Left ventricle myocardium inferior (tissue), 1 donor: Measurements from ENCODE around the gene TBC1D4. TPM values are rescaled to one million over a fixed set of nuclear protein-coding genes. Genes with fewer than 3 reads are reported as not detected.
A peak's percentile ranks its signal among the peaks of the same experiment; 100 is the strongest.

Source experiments
- DNase-seq: peaks from one replicate; pipeline ENCODE4 v3.0.0-alpha.2; 2020
- H3K27ac ChIP-seq: fragments of 200-600 bp; replicated peaks from 2 replicates; pipeline ENCODE4 v1.8.0; 2021
- H3K27me3 ChIP-seq: fragments of 200-600 bp; 2 replicates; pipeline ENCODE4 v1.8.0; 2021; ENCODE audit warnings: low read depth
- H3K36me3 ChIP-seq: fragments of 200-600 bp; 2 replicates; pipeline ENCODE4 v1.8.0; 2021
- H3K4me1 ChIP-seq: fragments of 200-600 bp; 2 replicates; pipeline ENCODE4 v1.8.0; 2021
- H3K4me3 ChIP-seq: fragments of 200-600 bp; 2 replicates; pipeline ENCODE4 v1.8.0; 2021; ENCODE audit warnings: mild to moderate bottlenecking, moderate library complexity
- H3K9me3 ChIP-seq: fragments of 200-600 bp; replicated peaks from 2 replicates; pipeline ENCODE4 v1.8.0; 2021
- CTCF ChIP-seq: fragments of 200-600 bp; IDR thresholded peaks from 2 replicates; pipeline ENCODE4 v1.8.0; 2021; ENCODE audit warnings: antibody characterized with exemption, mild to moderate bottlenecking, borderline replicate concordance
- intact Hi-C: fragments of 100-400 bp; cut with micrococcal nuclease; formaldehyde crosslinking; loops from one replicate; pipeline ENCODE4 v1.11.0; 2022
- total RNA-seq: library from RNA; stranded (reverse); fragmentation: NEBNext Ultra II Directional; extraction: Animal tissue kit (Norgen Biotek cat#: 25700); gene quantifications from one replicate; pipeline ENCODE4 v1.2.1, GENCODE V29; 2021
- donor health status: DM: no; HTN: yes; CAD: no; lungs with severe emphysema.

TBC1D4 gene
- total RNA-seq, 1 donor from 2014 or later = 97.5 TPM

- no peaks in the 10 kb centered on the region for H3K27me3 ChIP-seq
- intact Hi-C loops = no loop called here
- peak overlapping the region; percentile 88 for H3K27ac ChIP-seq
- peaks cover 93% of the 10 kb centered on the region for H3K4me1 ChIP-seq
- H3K9me3 ChIP-seq = no peaks in the 10 kb centered on the region
- no peak overlapping the region for H3K4me3 ChIP-seq
- TF ChIP-seq CTCF = no peak
- H3K36me3 ChIP-seq = no peaks in the 10 kb centered on the region
- no peak for DNase-seq
These were observed 21.3 kb downstream of the TBC1D4 start for GRCh38 chr13:75460644-75461043.

GRCh38 chr13:75458696-75459422, 23.1 kb downstream of the TBC1D4 start:
- Histone ChIP-seq H3K4me3 (no peak overlapping the region), H3K9me3 (no peaks in the 10 kb centered on the region), H3K27ac (peak overlapping the region; percentile 88), H3K27me3 (no peaks in the 10 kb centered on the region), H3K36me3 (no peaks in the 10 kb centered on the region), H3K4me1 (peaks cover 93% of the 10 kb centered on the region)
- peak; percentile 41 for DNase-seq
- intact Hi-C loops = no loop called here
- TF ChIP-seq CTCF = no peak

GRCh38 chr13:75455962-75456361, 26.0 kb downstream of the TBC1D4 start:
- no peaks in the 10 kb centered on the region for H3K27me3 ChIP-seq
- no peak overlapping the region for H3K27ac ChIP-seq
- TF ChIP-seq CTCF = no peak
- peaks cover 86% of the 10 kb centered on the region for H3K4me1 ChIP-seq
- intact Hi-C loops = no loop called here
- no peak for DNase-seq
- no peak overlapping the region for H3K4me3 ChIP-seq
- no peaks in the 10 kb centered on the region for H3K36me3 ChIP-seq
- H3K9me3 ChIP-seq = no peaks in the 10 kb centered on the region

- H3K36me3 ChIP-seq = no peaks in the 10 kb centered on the region
- peak overlapping the region; percentile 3 for H3K27ac ChIP-seq
- no peaks in the 10 kb centered on the region for H3K9me3 ChIP-seq
- no peak for DNase-seq
- no peak for TF ChIP-seq CTCF
- intact Hi-C loops = no loop called here
- H3K4me3 ChIP-seq = no peak overlapping the region
- H3K4me1 ChIP-seq = peaks cover 71% of the 10 kb centered on the region
- H3K27me3 ChIP-seq = no peaks in the 10 kb centered on the region
These were observed 27.5 kb downstream of the TBC1D4 start for GRCh38 chr13:75454497-75454896.

GRCh38 chr13:75452564-75452963, 29.4 kb downstream of the TBC1D4 start:
- intact Hi-C loops = no loop called here
- Histone ChIP-seq H3K36me3 (no peaks in the 10 kb centered on the region), H3K27me3 (no peaks in the 10 kb centered on the region), H3K27ac (peak overlapping the region; percentile 50), H3K4me1 (peaks cover 56% of the 10 kb centered on the region), H3K9me3 (no peaks in the 10 kb centered on the region), H3K4me3 (peak overlapping the region; percentile 16)
- TF ChIP-seq CTCF = no peak
- DNase-seq = no peak
